Caco-2 (cell line): ENCODE measurements around the gene SEMA3C. TPM values are rescaled to one million over a fixed set of nuclear protein-coding genes. Genes with fewer than 3 reads are reported as not detected.

ENCODE experiments used
- BruUV-seq: library from RNA; stranded (reverse); fragments of 400-500 nt; replicated peaks from 2 replicates; lab custom pipeline; 2021; lab: Mats Ljungman, UMichigan
- CTCF ChIA-PET: fragments of 300-600 bp; sonication (Branson Sonifier 250); formaldehyde crosslinking; loops from one replicate; lab custom pipeline; 2022; ENCODE audit warnings: antibody characterized with exemption; lab: Charles Lee
- POLR2A ChIA-PET: fragments of 300-600 bp; sonication (Branson Sonifier 250); formaldehyde crosslinking; loops from one replicate; lab custom pipeline; 2022; ENCODE audit warnings: antibody characterized with exemption; lab: Charles Lee
- DNase-seq, 2 experiments: peaks; one replicate each; pipeline versions ENCODE4 v3.0.0 to v3.0.0-alpha.2; 2020 to 2022
- H3K27me3 ChIP-seq: replicated peaks from 2 replicates; pipeline ENCODE4 v1.6.0; 2011; ENCODE audit warnings: low read length; ENCODE audit not compliant: control insufficient read depth, insufficient read depth
- H3K36me3 ChIP-seq: 2 replicates; pipeline ENCODE4 v1.5.1; 2011; ENCODE audit warnings: low read length; ENCODE audit not compliant: control insufficient read depth, insufficient read depth
- H3K4me1 ChIP-seq: fragments of 250-450 bp; sonication (Bioruptor Pico); 2 replicates; pipeline ENCODE4 v1.5.1; 2020; ENCODE audit warnings: mild to moderate bottlenecking
- H3K4me3 ChIP-seq: 2 replicates; pipeline ENCODE4 v1.5.1; 2011; ENCODE audit warnings: low read depth, mild to moderate bottlenecking, control low read depth, low read length
- H3K9me3 ChIP-seq: fragments of 250-450 bp; sonication (Bioruptor Pico); 2 replicates; pipeline ENCODE4 v1.5.1; 2020; ENCODE audit warnings: mild to moderate bottlenecking, moderate library complexity
- H3K27ac Mint-ChIP-seq: one replicate; pipeline ENCODE4 v1.8.0; 2022; ENCODE audit warnings: mixed read lengths; ENCODE audit not compliant: unreplicated experiment
- H3K27me3 Mint-ChIP-seq: one replicate; pipeline ENCODE4 v1.8.0; 2022; ENCODE audit warnings: mixed read lengths; ENCODE audit not compliant: insufficient read depth, unreplicated experiment
- H3K36me3 Mint-ChIP-seq: one replicate; pipeline ENCODE4 v1.8.0; 2022; ENCODE audit warnings: mild to moderate bottlenecking, mixed read lengths; ENCODE audit not compliant: insufficient read depth, unreplicated experiment
- H3K4me1 Mint-ChIP-seq: one replicate; pipeline ENCODE4 v1.8.0; 2022; ENCODE audit warnings: low read depth, mixed read lengths; ENCODE audit not compliant: unreplicated experiment
- H3K4me3 Mint-ChIP-seq: one replicate; pipeline ENCODE4 v1.8.0; 2022; ENCODE audit warnings: mild to moderate bottlenecking, moderate library complexity, mixed read lengths; ENCODE audit not compliant: unreplicated experiment
- H3K9me3 Mint-ChIP-seq: one replicate; pipeline ENCODE4 v1.8.0; 2022; ENCODE audit warnings: mixed read lengths; ENCODE audit not compliant: unreplicated experiment
- intact Hi-C: fragments of 100-400 bp; cut with micrococcal nuclease; formaldehyde crosslinking; loops from one replicate; pipeline ENCODE4 v1.10.0; 2022; ENCODE audit not compliant: unreplicated experiment
- total RNA-seq: library from RNA; stranded (reverse); gene quantifications from 2 replicates; pipeline ENCODE4 v1.2.3, GENCODE V29; 2022
- TF ChIP-seq, protein P1 (sequence below), 2 experiments: fragments of 200-600 bp in 1 of 2; IDR thresholded peaks; 1 replicate in 1 of 2; 2 replicates in 1 of 2; pipeline versions ENCODE4 v1.5.1 to v1.8.0; 2011 to 2022; ENCODE audit warnings: antibody characterized with exemption in 1 of 2, control low read depth in 1 of 2, inconsistent platforms in 1 of 2, low read depth in 1 of 2, low read length in 1 of 2, mild to moderate bottlenecking in 1 of 2, moderate library complexity in 1 of 2; ENCODE audit not compliant: insufficient read depth in 1 of 2, severe bottlenecking in 1 of 2, unreplicated experiment in 1 of 2

The SEMA3C gene
- total RNA-seq, 1 experiment from 2014 or later = 25.8 TPM

DNA sequence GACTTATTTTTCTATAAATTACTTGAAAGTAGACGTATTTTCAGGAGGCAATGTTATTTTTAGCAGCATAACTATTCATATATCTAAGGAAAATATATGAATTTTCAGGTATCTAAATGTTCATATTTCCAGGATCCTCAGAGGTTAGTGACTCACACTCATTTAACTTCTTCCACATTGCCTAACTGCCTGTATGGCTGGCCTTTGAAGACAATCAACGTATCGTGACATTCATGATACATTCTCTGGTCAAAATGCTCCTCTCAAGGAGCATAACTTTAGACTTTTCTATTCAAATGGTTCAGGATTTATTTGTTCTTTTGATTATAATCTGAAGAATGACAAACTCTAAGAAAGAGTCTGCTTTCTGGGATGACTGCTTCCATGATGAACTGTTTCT lies 89.3 kb downstream of the SEMA3C start:
- Mint-ChIP-seq H3K27me3 (no peaks in the 10 kb centered on the region), H3K4me1 (peaks cover 7% of the 10 kb centered on the region), H3K9me3 (no peaks in the 10 kb centered on the region), H3K36me3 (peaks cover 8% of the 10 kb centered on the region), H3K4me3 (no peak overlapping the region), H3K27ac (no peak overlapping the region)
- DNase-seq = no peak
- CTCF ChIA-PET = no interaction called here
- TF ChIP-seq, protein P1, sequence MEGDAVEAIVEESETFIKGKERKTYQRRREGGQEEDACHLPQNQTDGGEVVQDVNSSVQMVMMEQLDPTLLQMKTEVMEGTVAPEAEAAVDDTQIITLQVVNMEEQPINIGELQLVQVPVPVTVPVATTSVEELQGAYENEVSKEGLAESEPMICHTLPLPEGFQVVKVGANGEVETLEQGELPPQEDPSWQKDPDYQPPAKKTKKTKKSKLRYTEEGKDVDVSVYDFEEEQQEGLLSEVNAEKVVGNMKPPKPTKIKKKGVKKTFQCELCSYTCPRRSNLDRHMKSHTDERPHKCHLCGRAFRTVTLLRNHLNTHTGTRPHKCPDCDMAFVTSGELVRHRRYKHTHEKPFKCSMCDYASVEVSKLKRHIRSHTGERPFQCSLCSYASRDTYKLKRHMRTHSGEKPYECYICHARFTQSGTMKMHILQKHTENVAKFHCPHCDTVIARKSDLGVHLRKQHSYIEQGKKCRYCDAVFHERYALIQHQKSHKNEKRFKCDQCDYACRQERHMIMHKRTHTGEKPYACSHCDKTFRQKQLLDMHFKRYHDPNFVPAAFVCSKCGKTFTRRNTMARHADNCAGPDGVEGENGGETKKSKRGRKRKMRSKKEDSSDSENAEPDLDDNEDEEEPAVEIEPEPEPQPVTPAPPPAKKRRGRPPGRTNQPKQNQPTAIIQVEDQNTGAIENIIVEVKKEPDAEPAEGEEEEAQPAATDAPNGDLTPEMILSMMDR (IDR thresholded peaks at IDR 0.05; ENCODE audit: insufficient read depth in 1 of 2, low read depth in 1 of 2, low read length in 1 of 2, severe bottlenecking in 1 of 2, unreplicated experiment in 1 of 2) = no peak
- Histone ChIP-seq H3K9me3 (no peaks in the 10 kb centered on the region), H3K4me1 (0 out of 2 replicates have a peak, but pooled peaks cover 3% of the 10 kb centered on the region), H3K4me3 (no peak overlapping the region), H3K27me3 (no peaks in the 10 kb centered on the region), H3K36me3 (no peaks in the 10 kb centered on the region)
- BruUV-seq = no TSS peak
- intact Hi-C loops = loop anchor here (10.0 kb wide), 1 partner anchor 105 kb away; no protein-coding TSS in a partner anchor
- POLR2A ChIA-PET = no interaction called here

DNA sequence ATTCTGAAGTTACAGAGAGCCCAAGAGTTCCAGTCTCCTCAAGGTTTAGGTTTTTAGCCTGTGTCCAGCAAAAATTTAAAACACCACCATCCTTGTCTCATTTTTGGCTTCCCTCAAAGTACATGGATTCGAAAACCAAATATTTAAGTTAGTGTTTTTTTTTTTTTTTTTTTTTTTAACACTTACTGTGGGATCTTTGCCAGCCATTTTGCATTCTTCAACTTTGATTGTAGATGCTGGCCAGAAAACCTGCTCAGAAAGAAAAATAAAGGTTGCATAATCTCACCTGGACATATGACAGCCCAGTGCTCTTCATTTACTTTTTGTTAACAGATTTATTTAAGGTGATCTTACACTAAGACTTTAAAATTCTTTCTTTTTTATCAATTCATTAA lies 91.6 kb downstream of the SEMA3C start:
- peaks cover 8% of the 10 kb centered on the region for H3K36me3 Mint-ChIP-seq
- H3K27ac Mint-ChIP-seq = no peak overlapping the region
- H3K4me1 ChIP-seq = peaks cover 18% of the 10 kb centered on the region
- H3K27me3 Mint-ChIP-seq = no peaks in the 10 kb centered on the region
- CTCF ChIA-PET = no interaction called here
- no peaks in the 10 kb centered on the region for H3K36me3 ChIP-seq
- no peak overlapping the region for H3K4me3 ChIP-seq
- H3K4me3 Mint-ChIP-seq = no peak overlapping the region
- TF ChIP-seq, protein P1 (IDR thresholded peaks at IDR 0.05; ENCODE audit: insufficient read depth in 1 of 2, low read depth in 1 of 2, low read length in 1 of 2, severe bottlenecking in 1 of 2, unreplicated experiment in 1 of 2) = no peak
- intact Hi-C loops = loop anchor here (10.0 kb wide), 1 partner anchor 102 kb away; no protein-coding TSS in a partner anchor
- no peaks in the 10 kb centered on the region for H3K27me3 ChIP-seq
- no peaks in the 10 kb centered on the region for H3K9me3 ChIP-seq
- H3K9me3 Mint-ChIP-seq = no peaks in the 10 kb centered on the region
- peaks cover 7% of the 10 kb centered on the region for H3K4me1 Mint-ChIP-seq
- no peak for DNase-seq
- POLR2A ChIA-PET = no interaction called here
- no TSS peak for BruUV-seq

DNA sequence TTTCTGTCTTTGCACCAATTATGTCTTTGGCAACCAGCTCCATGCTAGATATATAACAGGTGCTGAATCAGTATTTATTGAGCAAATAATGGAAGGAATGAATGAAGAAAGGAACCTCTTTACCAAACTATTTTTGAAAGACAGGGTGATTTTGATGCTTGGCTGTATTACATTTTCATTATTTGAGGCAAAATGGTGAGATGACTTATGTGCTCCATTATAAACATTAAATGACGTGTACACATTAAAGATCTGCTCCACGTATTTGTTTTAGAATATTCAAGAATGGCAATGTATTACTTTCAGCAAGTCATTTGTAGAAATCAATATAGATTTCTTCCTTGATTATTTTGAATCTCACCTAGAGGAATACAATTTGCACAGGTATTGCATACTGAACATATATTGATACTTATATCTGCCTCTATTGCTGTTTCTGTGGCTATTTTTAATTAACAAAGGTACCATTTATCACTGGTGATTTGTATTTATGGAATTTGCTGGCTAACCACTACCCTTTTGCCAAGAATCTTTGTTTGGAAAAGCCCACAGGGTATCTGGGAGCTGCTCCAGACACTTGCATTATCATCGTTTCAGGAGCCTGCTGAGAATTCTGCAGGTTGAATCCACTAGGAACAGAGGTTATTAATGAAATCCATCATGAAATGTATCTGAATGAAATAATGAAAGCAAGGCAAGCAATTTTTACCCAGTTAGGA lies 92.2 kb downstream of the SEMA3C start:
- no peak overlapping the region for H3K4me3 ChIP-seq

More for the DNA sequence above, 92.2 kb downstream of the SEMA3C start:
- Mint-ChIP-seq H3K9me3 (no peaks in the 10 kb centered on the region), H3K27ac (no peak overlapping the region), H3K4me3 (no peak overlapping the region), H3K4me1 (peaks cover 7% of the 10 kb centered on the region), H3K36me3 (peaks cover 8% of the 10 kb centered on the region), H3K27me3 (no peaks in the 10 kb centered on the region)
- no peaks in the 10 kb centered on the region for H3K36me3 ChIP-seq
- H3K27me3 ChIP-seq = no peaks in the 10 kb centered on the region
- DNase-seq = no peak
- CTCF ChIA-PET = no interaction called here
- BruUV-seq = no TSS peak
- peaks cover 18% of the 10 kb centered on the region for H3K4me1 ChIP-seq
- H3K9me3 ChIP-seq = no peaks in the 10 kb centered on the region
- intact Hi-C loops = loop anchor here (10.0 kb wide), 1 partner anchor 102 kb away; no protein-coding TSS in a partner anchor
- TF ChIP-seq, protein P1 (IDR thresholded peaks at IDR 0.05; ENCODE audit: insufficient read depth in 1 of 2, low read depth in 1 of 2, low read length in 1 of 2, severe bottlenecking in 1 of 2, unreplicated experiment in 1 of 2) = no peak
- POLR2A ChIA-PET = no interaction called here
